Smooth muscle cell (in vitro differentiated cells): Measurements from ENCODE around the gene CCDC148. TPM values are rescaled to one million over a fixed set of nuclear protein-coding genes. Genes with fewer than 3 reads are reported as not detected.
A peak's percentile ranks its signal among the peaks of the same experiment; 100 is the strongest.
"Not testable (repeated sequence)": the region's sequence is repeated elsewhere in the genome, so short reads cannot be mapped to it uniquely, and the experiment has no call there.

ENCODE experiments used
- DNase-seq: peaks from one replicate; lab custom pipeline; 2025; ENCODE audit not compliant: unreplicated experiment; lab: John Stamatoyannopoulos, UW
- H2AFZ ChIP-seq: fragments of 200-600 bp; sonication (generic); 2 replicates; pipeline ENCODE4 v1.6.0; 2016; ENCODE audit warnings: antibody characterized with exemption, low read depth, mild to moderate bottlenecking
- H3F3A ChIP-seq: fragments of 200-600 bp; sonication (generic); 2 replicates; pipeline ENCODE4 v1.6.0; 2017; ENCODE audit warnings: antibody characterized with exemption, low read depth
- H3K27ac ChIP-seq: fragments of 200-600 bp; sonication (generic); 2 replicates; pipeline ENCODE4 v1.5.1; 2016; ENCODE audit warnings: low read depth, mild to moderate bottlenecking
- H3K27me3 ChIP-seq: fragments of 200-600 bp; sonication (generic); 2 replicates; pipeline ENCODE4 v1.6.1; 2016; ENCODE audit warnings: low read depth, mild to moderate bottlenecking
- H3K36me3 ChIP-seq: fragments of 200-600 bp; sonication (generic); 2 replicates; pipeline ENCODE4 v1.5.1; 2016; ENCODE audit warnings: low read depth
- H3K4me1 ChIP-seq: fragments of 200-600 bp; sonication (generic); 2 replicates; pipeline ENCODE4 v1.5.1; 2016; ENCODE audit warnings: low read depth
- H3K4me2 ChIP-seq: fragments of 200-600 bp; sonication (generic); 2 replicates; pipeline ENCODE4 v1.6.0; 2016; ENCODE audit warnings: mild to moderate bottlenecking
- H3K4me3 ChIP-seq: fragments of 200-600 bp; sonication (generic); 2 replicates; pipeline ENCODE4 v1.5.1; 2016; ENCODE audit warnings: mild to moderate bottlenecking
- H3K79me2 ChIP-seq: fragments of 200-600 bp; sonication (generic); 2 replicates; pipeline ENCODE4 v1.6.0; 2016; ENCODE audit warnings: low read depth, mild to moderate bottlenecking
- H3K9ac ChIP-seq: fragments of 200-600 bp; sonication (generic); 2 replicates; pipeline ENCODE4 v1.6.0; 2016; ENCODE audit warnings: low read depth
- H3K9me3 ChIP-seq: fragments of 200-600 bp; sonication (generic); replicated peaks from 2 replicates; pipeline ENCODE4 v1.5.1; 2016; ENCODE audit warnings: low read depth
- H4K20me1 ChIP-seq: fragments of 200-600 bp; sonication (generic); 2 replicates; pipeline ENCODE4 v1.6.0; 2016; ENCODE audit warnings: low read depth
- WGBS: methylation state at CpG from one replicate; pipeline ENCODE4 v1.1.7; 2016; ENCODE audit warnings: low lambda C conversion rate; 5-methylcytosine and 5-hydroxymethylcytosine counted together
- polyA plus RNA-seq: library from polyadenylated mRNA; unstranded; fragments of >200 nt; fragmentation: Nextera tagmentation; extraction: Ambion mirVana; gene quantifications from 2 replicates; pipeline ENCODE4 v1.2.1, GENCODE V29; 2016
- total RNA-seq: library from RNA; depleted of rRNA; stranded (reverse); fragments of >200 nt; gene quantifications from 2 replicates; pipeline ENCODE4 v1.2.3, GENCODE V29; 2014
- TF ChIP-seq, protein P1 (sequence below): fragments of 200-600 bp; sonication (generic); IDR thresholded peaks from 2 replicates; pipeline ENCODE4 v1.5.1; 2017; ENCODE audit warnings: borderline replicate concordance, mild to moderate bottlenecking, antibody characterized with exemption; ENCODE audit not compliant: insufficient read depth, poor library complexity, severe bottlenecking

CCDC148 gene
- total and polyA plus RNA-seq, 2 experiments from 2014 or later, result 0.09 TPM; not detected in 1

DNA sequence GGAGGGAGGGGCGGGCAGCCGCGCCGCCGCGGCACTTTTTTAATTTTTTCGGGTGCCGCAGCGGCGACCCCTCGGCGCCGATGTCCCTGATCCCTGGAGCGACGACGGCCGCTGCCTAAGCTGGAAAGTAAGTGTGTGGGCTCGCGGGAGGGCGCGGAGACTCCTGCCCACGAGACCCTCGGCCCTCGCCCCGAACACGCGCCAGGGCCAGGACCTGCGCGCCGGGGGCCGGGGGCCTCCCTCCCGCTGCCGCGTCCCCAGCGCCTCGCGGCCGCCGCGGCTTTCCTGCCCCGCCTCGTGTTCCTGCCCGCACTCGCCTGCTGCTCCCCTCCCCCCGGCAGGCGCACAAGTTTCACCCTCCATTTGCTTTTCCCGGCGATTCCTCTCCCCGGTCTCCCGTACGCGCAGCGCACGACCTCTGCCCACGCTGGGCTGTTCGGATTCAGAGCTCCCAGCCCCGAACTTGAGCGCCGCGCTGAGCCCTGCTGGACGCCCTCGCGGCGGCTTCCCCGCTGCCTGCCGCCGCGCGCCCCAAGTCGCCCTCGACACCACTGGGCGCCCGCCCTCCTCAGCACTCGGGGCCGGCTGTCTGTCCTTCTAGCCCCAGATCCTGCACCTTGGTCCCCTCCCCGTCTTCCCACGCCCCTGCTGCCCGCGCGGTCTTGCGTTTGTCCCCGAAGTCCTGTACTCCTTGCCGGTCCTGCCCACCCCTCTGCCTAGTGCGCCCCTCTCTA is 706 bp upstream of the CCDC148 start:
- Histone ChIP-seq H3F3A (peaks cover 13% of the 10 kb centered on the region), H3K9ac (peak overlapping the region; percentile 66), H3K27ac (peak overlapping the region; percentile 40), H2AFZ (peak overlapping the region; percentile 88), H3K4me2 (peak overlapping the region; percentile 92), H3K4me1 (peaks cover 22% of the 10 kb centered on the region), H4K20me1 (peaks cover 36% of the 10 kb centered on the region), H3K4me3 (peak overlapping the region; percentile 71), H3K9me3 (no peaks in the 10 kb centered on the region), H3K27me3 (no peaks in the 10 kb centered on the region), H3K79me2 (peaks cover 38% of the 10 kb centered on the region), H3K36me3 (no peaks in the 10 kb centered on the region)
- TF ChIP-seq, protein P1, sequence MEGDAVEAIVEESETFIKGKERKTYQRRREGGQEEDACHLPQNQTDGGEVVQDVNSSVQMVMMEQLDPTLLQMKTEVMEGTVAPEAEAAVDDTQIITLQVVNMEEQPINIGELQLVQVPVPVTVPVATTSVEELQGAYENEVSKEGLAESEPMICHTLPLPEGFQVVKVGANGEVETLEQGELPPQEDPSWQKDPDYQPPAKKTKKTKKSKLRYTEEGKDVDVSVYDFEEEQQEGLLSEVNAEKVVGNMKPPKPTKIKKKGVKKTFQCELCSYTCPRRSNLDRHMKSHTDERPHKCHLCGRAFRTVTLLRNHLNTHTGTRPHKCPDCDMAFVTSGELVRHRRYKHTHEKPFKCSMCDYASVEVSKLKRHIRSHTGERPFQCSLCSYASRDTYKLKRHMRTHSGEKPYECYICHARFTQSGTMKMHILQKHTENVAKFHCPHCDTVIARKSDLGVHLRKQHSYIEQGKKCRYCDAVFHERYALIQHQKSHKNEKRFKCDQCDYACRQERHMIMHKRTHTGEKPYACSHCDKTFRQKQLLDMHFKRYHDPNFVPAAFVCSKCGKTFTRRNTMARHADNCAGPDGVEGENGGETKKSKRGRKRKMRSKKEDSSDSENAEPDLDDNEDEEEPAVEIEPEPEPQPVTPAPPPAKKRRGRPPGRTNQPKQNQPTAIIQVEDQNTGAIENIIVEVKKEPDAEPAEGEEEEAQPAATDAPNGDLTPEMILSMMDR, result no peak
- DNase-seq, result peak; percentile 64
- 2% methylated on average over 48 of the region's 84 CpGs for WGBS

DNA sequence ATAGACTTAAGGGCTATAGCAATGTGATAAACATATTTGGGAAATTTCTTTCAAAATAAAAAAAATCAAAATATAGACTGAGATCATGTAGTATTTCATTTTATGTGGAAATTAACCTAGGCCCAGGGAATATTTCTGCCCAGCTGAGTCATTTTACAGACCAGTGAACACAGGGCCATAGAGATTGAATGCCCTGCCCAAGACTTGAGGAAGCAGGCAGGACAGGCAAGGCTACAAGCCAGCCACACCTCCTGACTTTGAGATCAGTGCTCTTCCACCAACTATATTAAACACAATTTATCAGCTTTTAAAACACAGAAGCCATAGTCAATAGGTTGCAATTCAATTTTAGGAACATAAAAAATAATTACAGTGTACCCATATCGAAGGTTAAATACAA is 12.9 kb downstream of the CCDC148 start:
- DNase-seq, result no peak
- Histone ChIP-seq H3K9ac (no peak overlapping the region), H3K4me1 (no peaks in the 10 kb centered on the region)

DNA sequence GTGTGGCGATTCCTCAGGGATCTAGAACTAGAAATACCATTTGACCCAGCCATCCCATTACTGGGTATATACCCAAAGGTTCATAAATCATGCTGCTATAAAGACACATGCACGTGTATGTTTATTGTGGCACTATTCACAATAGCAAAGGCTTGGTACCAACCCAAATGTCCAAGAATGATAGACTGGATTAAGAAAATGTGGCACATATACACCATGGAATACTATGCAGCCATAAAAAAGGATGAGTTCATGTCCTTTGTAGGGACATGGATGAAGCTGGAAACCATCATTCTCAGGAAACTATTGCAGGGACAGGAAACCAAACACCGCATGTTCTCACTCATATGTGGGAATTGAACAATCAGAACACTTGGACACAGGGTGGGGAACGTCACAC is 17.5 kb downstream of the CCDC148 start:
- H3K4me2 ChIP-seq, H2AFZ ChIP-seq, H3K9ac ChIP-seq, H3K79me2 ChIP-seq, H3K4me1 ChIP-seq, H3K27me3 ChIP-seq, H3F3A ChIP-seq, H4K20me1 ChIP-seq, DNase-seq, H3K4me3 ChIP-seq, H3K36me3 ChIP-seq, H3K9me3 ChIP-seq, H3K27ac ChIP-seq: not testable (repeated sequence)
- WGBS, result 87% methylated on average over 4 of the region's 4 CpGs

More for the DNA sequence above, 12.9 kb downstream of the CCDC148 start:
- Histone ChIP-seq H3K9me3 (no peaks in the 10 kb centered on the region), H3K4me2 (no peak overlapping the region), H3K36me3 (no peaks in the 10 kb centered on the region), H3K27me3 (no peaks in the 10 kb centered on the region), H4K20me1 (no peaks in the 10 kb centered on the region), H2AFZ (no peak overlapping the region), H3K27ac (no peak overlapping the region), H3F3A (no peaks in the 10 kb centered on the region), H3K4me3 (no peak overlapping the region), H3K79me2 (no peaks in the 10 kb centered on the region)
- TF ChIP-seq, protein P1, result no peak
- WGBS, result 93% methylated on average over 1 of the region's 1 CpG

DNA sequence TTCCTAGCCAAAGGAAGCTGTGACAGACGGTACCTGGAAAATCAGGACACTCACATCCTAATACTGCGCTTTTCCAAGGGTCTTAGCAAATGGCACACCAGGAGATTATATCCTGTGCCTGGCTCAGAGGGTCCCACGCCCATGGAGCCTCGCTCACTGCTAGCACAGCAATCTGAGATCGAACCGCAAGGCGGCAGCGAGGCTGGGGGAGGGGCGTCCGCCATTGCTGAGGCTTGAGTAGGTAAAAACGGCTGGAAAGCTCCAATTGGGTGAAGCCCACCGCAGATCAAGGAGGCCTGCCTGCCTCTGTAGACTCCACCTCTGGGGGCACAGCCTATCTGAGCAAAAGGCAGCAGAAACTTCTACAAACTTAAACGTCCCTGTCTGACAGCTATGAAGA is 22.8 kb downstream of the CCDC148 start:
- 93% methylated on average over 13 of the region's 13 CpGs for WGBS
- H3K9ac ChIP-seq, H3K36me3 ChIP-seq, H3K4me3 ChIP-seq, H3K27ac ChIP-seq, H3K4me2 ChIP-seq, DNase-seq, H3K4me1 ChIP-seq, H3K27me3 ChIP-seq, H3K9me3 ChIP-seq, H3F3A ChIP-seq, H4K20me1 ChIP-seq, H3K79me2 ChIP-seq, H2AFZ ChIP-seq: not testable (repeated sequence)
